Hematopoietic multipotent progenitor cell treated with erythropoietin and hydrocortisone succinate and interleukin-3 and kit ligand, for 17 days (in vitro differentiated cells): ENCODE results near the gene CYP1B1.
"Not testable (repeated sequence)": the region's sequence is repeated elsewhere in the genome, so short reads cannot be mapped to it uniquely, and the experiment has no call there.

Experiments
- DNase-seq: peaks from one replicate; pipeline ENCODE4 v3.0.0-alpha.2; 2015; ENCODE audit warnings: low spot score

The CYP1B1 gene

GRCh38 chr2:38098421-38099098 is 22.6 kb upstream of the CYP1B1 start:
- DNase-seq: no peak

- no peak for DNase-seq
Measured at GRCh38 chr2:38097988-38098385, 22.0 kb upstream of the CYP1B1 start.

- DNase-seq: no peak
Measured at GRCh38 chr2:38097258-38097987, 21.5 kb upstream of the CYP1B1 start.

- no peak for DNase-seq
Measured at GRCh38 chr2:38095996-38096861, 20.3 kb upstream of the CYP1B1 start.

DNA sequence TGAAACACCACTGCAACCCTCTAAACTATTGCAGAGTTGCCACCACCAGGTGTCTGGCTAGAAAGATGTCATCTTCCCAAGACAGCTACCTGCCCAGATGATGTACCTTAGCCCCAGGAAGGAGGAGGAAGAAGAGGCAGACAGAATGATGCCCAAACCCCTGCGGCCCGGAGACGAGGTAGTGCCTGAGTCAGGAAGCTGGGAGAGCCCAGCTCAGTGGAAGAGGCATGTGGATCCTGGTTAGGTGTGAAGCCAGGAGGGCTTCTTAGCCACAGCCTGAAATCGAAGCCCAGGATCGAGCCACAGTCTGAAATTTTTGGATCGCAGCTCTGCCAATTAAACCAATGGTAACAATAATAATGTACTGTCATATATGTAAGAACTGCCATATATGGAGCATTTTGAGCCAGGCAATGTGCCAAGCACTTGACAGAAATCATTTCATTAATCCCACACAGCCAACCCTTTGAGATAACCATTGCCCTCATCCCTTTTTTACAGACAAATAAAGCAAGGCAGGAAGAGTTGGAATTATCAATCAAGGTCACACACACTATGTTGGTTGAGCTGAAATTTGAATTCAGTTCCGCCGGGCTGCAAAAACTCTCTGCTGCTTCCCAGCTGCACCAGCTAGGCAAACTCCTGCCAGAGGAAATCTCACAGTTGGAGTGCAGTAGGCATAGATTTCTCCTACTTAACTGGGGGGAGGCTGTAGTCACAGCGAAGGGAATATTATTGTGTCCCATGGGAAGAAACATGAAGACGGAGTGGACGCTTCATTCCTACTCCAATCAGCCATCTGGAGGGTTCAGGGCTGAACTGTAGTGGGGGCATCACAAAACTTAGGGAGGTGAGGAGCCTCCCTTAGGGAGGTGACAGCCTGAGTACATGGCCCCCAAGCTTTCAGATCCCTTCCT is 19.4 kb upstream of the CYP1B1 start:
- DNase-seq: no peak

GRCh38 chr2:38093527-38094165 is 17.7 kb upstream of the CYP1B1 start:
- DNase-seq: no peak

GRCh38 chr2:38092196-38092902 is 16.4 kb upstream of the CYP1B1 start:
- no peak for DNase-seq

DNA sequence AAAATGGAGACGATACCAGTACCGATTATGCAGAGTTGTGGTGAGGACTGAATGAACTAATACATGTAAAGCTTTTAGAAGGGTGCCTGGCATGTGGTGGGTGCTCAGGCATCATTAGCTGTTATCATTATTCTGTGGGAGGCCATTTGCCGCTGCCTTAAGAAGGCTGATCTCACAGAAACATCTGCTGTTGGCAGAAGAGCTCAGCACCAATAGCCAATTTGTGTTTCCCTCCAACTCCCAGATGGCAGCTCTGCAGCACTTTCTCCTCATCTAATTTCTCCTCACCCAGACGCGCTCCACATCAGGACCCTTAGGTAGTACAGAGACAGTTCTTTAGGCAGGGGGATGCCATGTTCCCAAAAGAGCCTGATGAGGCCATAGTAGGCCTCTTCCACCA is 15.8 kb upstream of the CYP1B1 start:
- DNase-seq: no peak

- DNase-seq: no peak
Measured at GRCh38 chr2:38090928-38091327, 15.0 kb upstream of the CYP1B1 start.

GRCh38 chr2:38090212-38090611 is 14.3 kb upstream of the CYP1B1 start:
- not testable (repeated sequence) for DNase-seq

DNA sequence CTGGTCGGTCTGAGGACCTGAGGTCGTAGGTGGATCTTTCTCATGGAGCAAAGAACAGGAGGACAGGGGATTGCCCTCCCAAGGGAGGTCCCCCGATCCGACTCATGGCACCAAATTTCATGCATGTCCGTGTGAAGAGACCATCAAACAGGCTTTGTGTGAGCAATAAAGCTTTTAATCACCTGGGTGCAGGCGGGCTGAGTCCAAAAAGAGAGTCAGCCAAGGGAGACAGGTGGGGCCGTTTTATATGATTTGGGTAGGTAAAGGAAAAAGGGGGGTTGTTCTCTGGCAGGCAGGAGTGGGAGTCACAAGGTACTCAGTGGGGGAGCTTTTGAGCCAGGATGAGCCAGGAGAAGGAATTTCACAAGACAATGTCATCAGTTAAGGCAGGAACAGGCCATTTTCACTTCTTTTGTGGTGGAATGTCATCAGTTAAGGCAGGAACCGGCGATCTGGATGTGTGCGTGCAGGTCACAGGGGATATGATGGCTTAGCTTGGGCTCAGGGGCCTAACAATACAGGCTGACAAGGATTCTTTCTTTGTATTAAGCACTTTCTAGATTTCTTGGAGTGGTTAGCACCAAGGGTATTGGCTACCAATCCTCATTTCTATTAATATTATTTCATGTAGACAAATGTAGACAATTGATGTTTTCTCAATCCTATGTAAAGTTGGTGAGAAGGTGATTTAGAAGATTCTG is 10.2 kb upstream of the CYP1B1 start:
- DNase-seq: not testable (repeated sequence)

DNA sequence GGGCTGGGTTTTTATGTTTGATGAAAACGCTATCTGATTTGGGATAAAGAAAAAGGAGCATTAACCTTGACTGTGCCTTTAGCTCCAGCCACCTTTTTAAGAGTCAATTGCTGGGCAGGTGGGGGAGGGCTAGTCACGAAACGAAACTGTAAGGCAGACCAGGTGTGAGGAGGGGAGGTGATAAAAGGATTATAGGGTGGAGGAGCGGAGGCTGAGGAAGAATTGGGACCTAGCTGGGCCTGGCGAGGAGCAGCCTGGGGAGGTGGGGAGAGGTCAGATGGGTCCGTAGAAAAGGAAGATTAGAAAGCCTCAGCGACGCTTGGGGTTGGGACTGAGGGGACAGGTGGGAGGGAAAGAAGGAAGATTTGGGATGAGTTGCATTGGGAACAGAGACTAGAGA is 8.6 kb upstream of the CYP1B1 start:
- not testable (repeated sequence) for DNase-seq

DNA sequence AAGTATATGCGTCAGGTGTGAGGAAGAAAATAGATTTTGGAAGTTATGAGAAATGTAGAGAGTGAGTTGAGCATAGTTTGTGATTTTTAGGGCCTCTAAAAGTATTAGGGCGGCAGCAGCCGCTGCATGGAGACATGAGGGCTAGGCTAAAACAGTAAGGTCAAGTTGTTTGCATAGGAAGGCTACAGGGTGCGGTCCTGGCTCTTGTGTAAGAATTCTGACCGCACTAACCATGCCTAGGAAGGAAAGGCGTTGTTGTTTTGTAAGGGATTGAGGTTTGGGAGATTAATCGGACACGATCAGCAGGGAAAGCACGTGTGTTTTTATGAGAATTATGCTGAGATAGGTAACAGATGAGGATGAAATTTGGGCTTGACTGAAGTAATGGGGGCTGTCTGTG is 6.8 kb upstream of the CYP1B1 start:
- DNase-seq: not testable (repeated sequence)

DNA sequence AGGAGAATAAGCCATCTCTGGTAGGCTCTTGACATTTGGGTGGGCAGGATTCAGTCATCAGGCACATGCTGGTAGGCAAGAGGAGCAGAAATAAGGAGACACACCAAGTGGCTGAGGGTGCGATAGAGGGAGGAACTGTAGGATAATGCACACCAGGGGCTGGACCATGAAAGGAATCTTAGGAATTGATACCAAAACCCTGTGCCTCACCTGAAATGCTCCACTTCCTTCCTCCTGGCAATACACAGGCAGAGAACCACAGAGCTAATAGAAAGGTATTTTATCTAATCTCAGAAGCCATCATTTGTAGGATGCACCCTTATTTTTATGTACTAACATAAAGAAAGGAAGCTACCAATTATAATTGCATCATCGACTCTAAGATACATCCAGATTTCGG is 4.4 kb upstream of the CYP1B1 start:
- DNase-seq: no peak

DNA sequence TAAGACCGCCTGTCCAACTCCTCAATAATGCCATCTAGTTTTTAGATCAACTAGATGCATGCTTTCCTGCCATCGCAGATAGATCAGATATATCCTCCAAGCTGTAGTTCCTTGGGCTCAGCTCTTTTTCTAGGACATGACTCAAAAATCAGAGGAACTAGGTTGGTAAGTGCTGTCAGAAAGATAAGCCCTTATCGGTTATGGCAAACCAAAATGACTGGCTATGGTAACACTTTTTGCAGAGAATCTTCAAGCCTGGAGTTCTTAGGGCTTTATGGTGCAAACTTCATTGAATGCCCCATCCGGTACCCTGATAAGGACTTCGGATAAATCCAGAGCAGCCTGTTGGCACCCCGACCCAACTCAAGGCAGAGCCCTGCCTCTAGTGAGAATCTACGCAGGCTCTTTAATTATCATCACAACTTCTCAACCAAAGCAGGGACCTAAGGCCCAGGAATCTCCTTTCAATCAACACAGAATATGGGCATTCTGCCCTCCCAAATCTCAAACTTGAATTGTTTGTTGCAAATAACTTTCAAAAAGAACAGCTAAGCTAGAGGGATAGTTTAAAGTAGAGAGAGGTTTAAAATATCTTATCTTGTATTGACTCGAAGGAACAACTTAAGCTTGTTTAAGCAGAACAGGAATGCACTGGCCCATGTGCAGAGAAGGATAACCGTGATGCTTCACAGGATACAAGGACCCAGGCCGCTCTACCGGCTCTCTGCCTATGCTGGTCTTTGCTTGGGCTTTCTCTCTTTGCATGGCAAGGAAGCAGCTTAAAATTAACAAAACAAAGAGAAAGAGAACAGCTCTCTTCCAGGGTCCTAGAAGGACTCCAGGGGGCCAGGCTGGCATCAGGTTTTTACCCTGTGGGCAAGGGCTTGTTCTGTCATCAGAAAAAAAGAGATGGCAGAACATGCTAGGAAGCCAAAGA is 3.4 kb upstream of the CYP1B1 start:
- DNase-seq: no peak

DNA sequence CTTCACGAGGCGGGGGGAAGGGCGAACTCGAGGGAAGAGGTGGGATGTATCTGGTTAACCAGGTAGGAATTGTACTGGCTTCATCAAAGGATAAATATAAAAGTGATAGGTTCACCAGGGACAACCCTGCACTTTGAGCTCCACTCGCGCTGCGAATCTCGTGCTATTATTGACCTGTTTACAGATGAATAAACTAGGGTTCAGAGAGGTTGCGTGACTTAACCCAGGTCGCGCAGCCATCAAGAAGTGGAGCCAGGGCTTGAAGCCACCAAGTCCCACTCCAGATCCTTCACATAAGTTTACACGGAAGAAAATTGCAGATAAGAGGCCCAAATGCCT is 1.4 kb upstream of the CYP1B1 start:
- DNase-seq: no peak

GRCh38 chr2:38076710-38077430 is 919 bp upstream of the CYP1B1 start:
- DNase-seq: no peak

- DNase-seq: no peak
Measured at GRCh38 chr2:38076152-38076709, 280 bp upstream of the CYP1B1 start.
